Activated effector memory CD4-positive, alpha-beta T cell treated with anti-CD3 and anti-CD28 coated beads, Interleukin-2, amount 50 U/mL, for 16 hours (primary cell): ENCODE measurements around the gene COA8.

Experiments used
- DNase-seq: peaks from one replicate; pipeline ENCODE4 v3.0.0-alpha.2; 2020

Gene COA8

GRCh38 chr14:103550451-103551337 lies 12.1 kb upstream of the COA8 start:
- no peak for DNase-seq

GRCh38 chr14:103551338-103551762 lies 11.4 kb upstream of the COA8 start:
- no peak for DNase-seq

- DNase-seq, result no peak
Observed at GRCh38 chr14:103552011-103552845, 10.5 kb upstream of the COA8 start.

- DNase-seq, result no peak
Observed at GRCh38 chr14:103552846-103553210, 9.9 kb upstream of the COA8 start.

- DNase-seq, result no peak
Observed at GRCh38 chr14:103555559-103556337, 7.0 kb upstream of the COA8 start.

GRCh38 chr14:103556946-103557758 lies 5.6 kb upstream of the COA8 start:
- no peak for DNase-seq

GRCh38 chr14:103558071-103558882 lies 4.5 kb upstream of the COA8 start:
- no peak for DNase-seq

- no peak for DNase-seq
Observed at GRCh38 chr14:103559766-103560165, 3.0 kb upstream of the COA8 start.

- DNase-seq, result no peak
Observed at GRCh38 chr14:103560691-103561090, 2.1 kb upstream of the COA8 start.

- peak; percentile 78 for DNase-seq
Observed at GRCh38 chr14:103561381-103562178, 1.2 kb upstream of the COA8 start.

- DNase-seq, result no peak
Observed at GRCh38 chr14:103562179-103562428, 656 bp upstream of the COA8 start.

GRCh38 chr14:103563226-103563620 lies 463 bp downstream of the COA8 start:
- DNase-seq, result no peak

GRCh38 chr14:103563844-103564505 lies 1.2 kb downstream of the COA8 start:
- DNase-seq, result no peak

GRCh38 chr14:103568952-103569351 lies 6.2 kb downstream of the COA8 start:
- no peak for DNase-seq

GRCh38 chr14:103569408-103569807 lies 6.6 kb downstream of the COA8 start:
- no peak for DNase-seq

- DNase-seq, result no peak
Observed at GRCh38 chr14:103574104-103574503, 11.3 kb downstream of the COA8 start.

GRCh38 chr14:103574707-103575285 lies 12.0 kb downstream of the COA8 start:
- no peak for DNase-seq

GRCh38 chr14:103576371-103577024 lies 13.7 kb downstream of the COA8 start:
- DNase-seq, result no peak

GRCh38 chr14:103578401-103579075 lies 15.8 kb downstream of the COA8 start:
- DNase-seq, result no peak
